GM12872 (cell line): ENCODE measurements around the gene SLC35F3.

ENCODE experiments used
- CTCF ChIP-seq: IDR thresholded peaks from 3 replicates; pipeline ENCODE4 v1.5.1; 2011; ENCODE audit warnings: low read depth, mild to moderate bottlenecking, low read length, moderate library complexity; ENCODE audit not compliant: insufficient read depth

Gene SLC35F3

GRCh38 chr1:233993651-233994050 is 89.2 kb downstream of the SLC35F3 start:
- TF ChIP-seq CTCF, result no peak

GRCh38 chr1:233994112-233994511 is 89.6 kb downstream of the SLC35F3 start:
- no peak for TF ChIP-seq CTCF

DNA sequence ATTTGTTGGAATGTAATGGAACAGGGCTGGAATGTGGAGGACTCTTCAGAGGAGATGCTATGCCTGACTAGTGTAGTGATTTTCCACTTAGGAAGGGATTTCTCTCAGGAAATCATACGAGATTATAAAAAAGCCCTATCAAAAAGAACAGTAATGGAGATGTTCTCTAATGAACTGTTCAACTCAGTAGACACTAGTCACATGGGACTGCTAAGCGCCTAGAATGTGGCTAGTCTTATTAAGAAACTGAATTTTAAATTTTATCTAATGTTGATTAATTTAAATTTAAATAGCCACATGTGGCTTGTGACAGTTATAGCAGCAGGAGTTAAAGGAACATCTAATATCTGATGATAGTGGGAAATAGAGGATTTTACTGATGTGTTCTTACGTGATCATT is 94.0 kb downstream of the SLC35F3 start:
- TF ChIP-seq CTCF, result no peak

DNA sequence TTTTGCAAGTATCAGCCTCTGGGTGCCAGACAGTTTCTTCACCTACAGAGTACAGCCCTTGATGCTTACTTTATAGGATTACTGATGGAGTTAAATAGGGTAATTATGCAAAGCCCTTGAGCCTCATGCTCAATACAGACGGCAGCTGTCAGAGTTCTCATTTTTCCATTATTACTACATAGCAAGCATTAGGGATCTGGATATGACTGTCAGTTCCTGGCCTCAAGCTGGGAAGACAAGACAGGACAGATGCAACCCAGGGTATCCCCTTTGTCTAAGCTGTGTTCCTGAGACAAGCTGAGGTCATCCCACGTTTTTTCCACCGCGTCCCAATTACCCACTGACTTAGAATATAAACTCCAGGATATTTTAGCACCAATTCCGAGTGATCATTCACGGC is 94.4 kb downstream of the SLC35F3 start:
- TF ChIP-seq CTCF, result no peak

GRCh38 chr1:234000557-234001041 is 96.1 kb downstream of the SLC35F3 start:
- TF ChIP-seq CTCF, result no peak

GRCh38 chr1:234001817-234002216 is 97.3 kb downstream of the SLC35F3 start:
- no peak for TF ChIP-seq CTCF

GRCh38 chr1:234004591-234004990 is 100.1 kb downstream of the SLC35F3 start:
- no peak for TF ChIP-seq CTCF

DNA sequence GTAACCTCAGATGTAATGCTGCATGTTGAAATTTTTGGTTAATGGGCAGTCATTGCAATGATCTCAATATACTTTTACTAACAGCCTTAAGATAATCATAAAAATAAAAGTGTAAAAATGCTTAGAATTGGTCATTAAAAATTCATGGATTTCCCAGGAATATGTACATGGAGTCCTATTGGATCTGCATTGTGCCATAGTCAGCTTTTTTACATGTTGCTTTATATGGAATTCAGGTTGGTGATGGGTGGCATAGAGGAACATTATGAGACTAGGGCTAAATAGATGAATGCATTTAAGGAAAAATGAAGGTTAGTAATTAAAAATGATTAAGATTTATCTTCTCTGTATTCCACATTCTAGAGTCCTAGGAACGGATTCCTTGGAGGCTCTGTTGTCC is 103.2 kb downstream of the SLC35F3 start:
- TF ChIP-seq CTCF, result no peak
